Endothelial cell of umbilical vein (primary cell): ENCODE data around the gene TRIM17. TPM values are rescaled to one million over a fixed set of nuclear protein-coding genes. Genes with fewer than 3 reads are reported as not detected.

Experiments
- BruUV-seq: library from RNA; stranded (reverse); fragments of 400-500 nt; replicated peaks from 2 replicates; lab custom pipeline; 2021; lab: Mats Ljungman, UMichigan
- CTCF ChIA-PET: fragments of 300-600, 350-600 bp; sonication (Branson Sonifier 250); formaldehyde crosslinking; loops from one replicate; lab custom pipeline; 2021; ENCODE audit warnings: antibody characterized with exemption, inconsistent platforms; lab: Charles Lee
- POLR2A ChIA-PET: fragments of 300-600, 350-600 bp; sonication (Branson Sonifier 250); formaldehyde crosslinking; loops from one replicate; lab custom pipeline; 2021; ENCODE audit warnings: antibody characterized with exemption, inconsistent platforms; lab: Charles Lee
- DNase-seq: peaks from one replicate; pipeline ENCODE4 v3.0.0-alpha.2; 2011; ENCODE audit warnings: low read depth, low spot score
- FAIRE-seq: peaks from 2 replicates; lab custom pipeline; 2011; peaks lifted over from hg19 to GRCh38; lab: Jason Lieb, UNC
- H2AFZ ChIP-seq: 2 replicates; pipeline ENCODE4 v1.6.0; 2012; ENCODE audit warnings: low read depth, low read length, control low read depth, inconsistent platforms
- H3K27ac ChIP-seq: 2 replicates; pipeline ENCODE4 v1.5.1; 2011; ENCODE audit warnings: low read depth, mild to moderate bottlenecking, control low read depth, low read length, moderate library complexity; ENCODE audit not compliant: insufficient read depth
- H3K27me3 ChIP-seq, 2 experiments: 2 replicates each; pipeline versions ENCODE4 v1.6.0 to v1.6.1; 2011; ENCODE audit warnings: low read length in 2 of 2, mixed read lengths in 1 of 2; ENCODE audit not compliant: control insufficient read depth in 2 of 2, insufficient read depth in 2 of 2
- H3K36me3 ChIP-seq, 2 experiments: 2 replicates in 1 of 2; 3 replicates in 1 of 2; pipeline ENCODE4 v1.5.1; 2011; ENCODE audit warnings: low read length in 2 of 2, mild to moderate bottlenecking in 1 of 2, moderate library complexity in 1 of 2; ENCODE audit not compliant: control insufficient read depth in 2 of 2, insufficient read depth in 2 of 2; ENCODE audit errors: extremely low read depth in 1 of 2
- H3K4me1 ChIP-seq: 3 replicates; pipeline ENCODE4 v1.5.1; 2011; ENCODE audit warnings: mild to moderate bottlenecking, low read length; ENCODE audit not compliant: control insufficient read depth, insufficient read depth; ENCODE audit errors: extremely low read depth
- H3K4me2 ChIP-seq: 2 replicates; pipeline ENCODE4 v1.6.1; 2011; ENCODE audit warnings: low read length, control low read depth, mixed read lengths; ENCODE audit not compliant: insufficient read depth
- H3K4me3 ChIP-seq, 3 experiments: fragments of 200-600 bp in 1 of 3; sonication (generic), shearing (Covaris generic) in 1 of 3; replicated peaks in 1 of 3; 2 replicates each; pipeline ENCODE4 v1.5.1; 2011 to 2016; ENCODE audit warnings: control low read depth in 3 of 3, low read length in 3 of 3, mild to moderate bottlenecking in 2 of 3, inconsistent platforms in 1 of 3, low read depth in 1 of 3, moderate library complexity in 1 of 3; ENCODE audit not compliant: insufficient read depth in 1 of 3
- H3K79me2 ChIP-seq: 2 replicates; pipeline ENCODE4 v1.6.0; 2012; ENCODE audit warnings: low read length, inconsistent platforms; ENCODE audit not compliant: control insufficient read depth, insufficient read depth
- H3K9ac ChIP-seq: replicated peaks from 2 replicates; pipeline ENCODE3; 2011; ENCODE audit warnings: low read length, control low read depth; ENCODE audit not compliant: insufficient read depth; ENCODE audit errors: extremely low read depth
- H3K9me1 ChIP-seq: replicated peaks from 3 replicates; pipeline ENCODE4 v1.6.0; 2011; ENCODE audit warnings: mild to moderate bottlenecking, low read length; ENCODE audit not compliant: control insufficient read depth, insufficient read depth; ENCODE audit errors: extremely low read depth
- H3K9me3 ChIP-seq: replicated peaks from 2 replicates; pipeline ENCODE4 v1.5.1; 2012; ENCODE audit warnings: low read length, inconsistent platforms; ENCODE audit not compliant: control insufficient read depth, insufficient read depth
- H4K20me1 ChIP-seq: replicated peaks from 2 replicates; pipeline ENCODE3; 2011; ENCODE audit warnings: mild to moderate bottlenecking, low read length; ENCODE audit not compliant: control insufficient read depth, insufficient read depth; ENCODE audit errors: extremely low read depth
- EZH2 ChIP-seq: IDR thresholded peaks from 2 replicates; pipeline ENCODE4 v1.6.1; 2012; ENCODE audit warnings: borderline replicate concordance, low read depth, mild to moderate bottlenecking, moderate library complexity, low read length, inconsistent platforms; ENCODE audit not compliant: severe bottlenecking
- FOS ChIP-seq: IDR thresholded peaks from 2 replicates; pipeline ENCODE4 v1.6.1; 2011; ENCODE audit warnings: mild to moderate bottlenecking, low read length, moderate library complexity, borderline replicate concordance; ENCODE audit not compliant: insufficient read depth
- GATA2 ChIP-seq: IDR thresholded peaks from 2 replicates; pipeline ENCODE4 v1.7.0; 2011; ENCODE audit warnings: low read depth, mild to moderate bottlenecking, moderate library complexity, mixed read lengths, low read length; ENCODE audit not compliant: insufficient read length, insufficient read depth
- JUN ChIP-seq: IDR thresholded peaks from 2 replicates; pipeline ENCODE4 v1.6.1; 2011; ENCODE audit warnings: borderline replicate concordance, low read depth; ENCODE audit not compliant: insufficient read length, insufficient read depth
- MYC ChIP-seq: IDR thresholded peaks from one replicate; pipeline ENCODE4 v1.6.1; 2011; ENCODE audit warnings: mild to moderate bottlenecking, low read depth, low read length
- POLR2A ChIP-seq: IDR thresholded peaks from 2 replicates; pipeline ENCODE4 v1.6.1; 2012; ENCODE audit warnings: low read depth, mild to moderate bottlenecking, control low read depth, low read length
- POLR2AphosphoS5 ChIP-seq: IDR thresholded peaks from 2 replicates; pipeline ENCODE4 v1.6.1; 2012; ENCODE audit warnings: low read depth, mild to moderate bottlenecking, control low read depth, low read length, moderate library complexity; ENCODE audit not compliant: insufficient read depth
- dilution Hi-C: fragments of 300-500 bp; cut with MboI; formaldehyde crosslinking; loops from one replicate; pipeline ENCODE4 v1.15.0; 2019; ENCODE audit warnings: low sequenced_read_pairs; ENCODE audit not compliant: extremely low pct_ligation_motif_present
- intact Hi-C: fragments of 100-400 bp; cut with micrococcal nuclease; formaldehyde crosslinking; loops from one replicate; pipeline ENCODE4 v1.10.0; 2022
- polyA plus RNA-seq, 4 experiments: library from polyadenylated mRNA; depleted of rRNA in 3 of 4; stranded (reverse) in 3 of 4; unstranded in 1 of 4; fragments of >200 nt; gene quantifications; 2 replicates each; pipeline versions ENCODE4 v1.2.1 to v1.2.3, GENCODE V29; 2011 to 2012; ENCODE audit warnings: missing spikeins in 1 of 4
- total RNA-seq: library from RNA; stranded (reverse); gene quantifications from 2 replicates; pipeline ENCODE4 v1.2.3, GENCODE V29; 2021
- TF ChIP-seq, protein P1 (sequence below): IDR thresholded peaks from 2 replicates; pipeline ENCODE4 v1.6.1; 2011; ENCODE audit not compliant: insufficient read depth, insufficient read length
- TF ChIP-seq, protein P2 (sequence below), 2 donors: IDR thresholded peaks; 1 replicate in 1 of 2; 2 replicates in 1 of 2; pipeline ENCODE4 v1.5.1; 2011; ENCODE audit warnings: low read length in 2 of 2, mild to moderate bottlenecking in 2 of 2, moderate library complexity in 2 of 2, control low read depth in 1 of 2, inconsistent platforms in 1 of 2, low read depth in 1 of 2; ENCODE audit not compliant: insufficient read depth in 1 of 2; ENCODE audit errors: extremely low read depth in 1 of 2

TRIM17 gene
- total and polyA plus RNA-seq, 2 donors (not counting 3 experiments of a cell fraction or from before 2014, with no cell fraction given) = not detected

DNA sequence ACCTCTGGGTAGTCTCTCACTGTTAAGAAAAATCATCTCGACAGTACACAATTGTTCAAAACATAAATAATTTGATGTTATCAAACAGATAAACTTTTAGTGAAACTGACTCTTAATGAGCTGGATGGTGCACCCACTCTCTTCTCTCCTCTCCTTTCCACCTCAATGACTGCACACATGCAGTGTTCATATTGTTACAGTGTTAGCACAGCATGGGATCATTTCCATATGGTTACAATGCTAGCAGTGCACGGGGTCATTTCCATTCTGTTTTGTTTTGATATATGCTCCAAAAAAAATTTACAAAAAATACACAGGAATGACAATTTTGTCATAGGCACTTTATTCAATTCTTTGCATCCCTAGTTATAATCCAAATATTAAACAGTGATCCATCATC is 44.2 kb upstream of the TRIM17 start:
- no TSS peak for BruUV-seq
- ChIA-PET CTCF (interaction anchor here (0.6 to 5.1 kb wide), 4 partner anchors 8 to 27 kb away, joined by 3 to 36 read pairs (median 18); partner anchors contain the start of gene RNF187), POLR2A (no interaction called here)
- DNase-seq = no peak
- no peak overlapping the region for H3K9ac ChIP-seq
- peaks cover 22% of the 10 kb centered on the region for H3K4me1 ChIP-seq
- H3K79me2 ChIP-seq = no peaks in the 10 kb centered on the region
- peaks cover 22 to 42% of the 10 kb centered on the region in 2 experiments for H3K27me3 ChIP-seq
- no peak overlapping the region for H3K27ac ChIP-seq
- no peak overlapping the region for H2AFZ ChIP-seq
- no peak for FAIRE-seq
- no peak overlapping the region for H3K4me3 ChIP-seq
- no peak overlapping the region for H3K4me2 ChIP-seq
- no peaks in the 10 kb centered on the region for H3K36me3 ChIP-seq
- H3K9me3 ChIP-seq = no peaks in the 10 kb centered on the region
- intact Hi-C loops = no loop called here
- H4K20me1 ChIP-seq = no peaks in the 10 kb centered on the region
- dilution Hi-C loops = no loop called here
- no peaks in the 10 kb centered on the region for H3K9me1 ChIP-seq
- TF ChIP-seq FOS (no peak), EZH2 (no peak), MYC (no peak), GATA2 (no peak), POLR2A (no peak), JUN (no peak), POLR2AphosphoS5 (no peak)
- TF ChIP-seq, protein P1, sequence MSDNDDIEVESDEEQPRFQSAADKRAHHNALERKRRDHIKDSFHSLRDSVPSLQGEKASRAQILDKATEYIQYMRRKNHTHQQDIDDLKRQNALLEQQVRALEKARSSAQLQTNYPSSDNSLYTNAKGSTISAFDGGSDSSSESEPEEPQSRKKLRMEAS = no peak
- TF ChIP-seq, protein P2, sequence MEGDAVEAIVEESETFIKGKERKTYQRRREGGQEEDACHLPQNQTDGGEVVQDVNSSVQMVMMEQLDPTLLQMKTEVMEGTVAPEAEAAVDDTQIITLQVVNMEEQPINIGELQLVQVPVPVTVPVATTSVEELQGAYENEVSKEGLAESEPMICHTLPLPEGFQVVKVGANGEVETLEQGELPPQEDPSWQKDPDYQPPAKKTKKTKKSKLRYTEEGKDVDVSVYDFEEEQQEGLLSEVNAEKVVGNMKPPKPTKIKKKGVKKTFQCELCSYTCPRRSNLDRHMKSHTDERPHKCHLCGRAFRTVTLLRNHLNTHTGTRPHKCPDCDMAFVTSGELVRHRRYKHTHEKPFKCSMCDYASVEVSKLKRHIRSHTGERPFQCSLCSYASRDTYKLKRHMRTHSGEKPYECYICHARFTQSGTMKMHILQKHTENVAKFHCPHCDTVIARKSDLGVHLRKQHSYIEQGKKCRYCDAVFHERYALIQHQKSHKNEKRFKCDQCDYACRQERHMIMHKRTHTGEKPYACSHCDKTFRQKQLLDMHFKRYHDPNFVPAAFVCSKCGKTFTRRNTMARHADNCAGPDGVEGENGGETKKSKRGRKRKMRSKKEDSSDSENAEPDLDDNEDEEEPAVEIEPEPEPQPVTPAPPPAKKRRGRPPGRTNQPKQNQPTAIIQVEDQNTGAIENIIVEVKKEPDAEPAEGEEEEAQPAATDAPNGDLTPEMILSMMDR (IDR thresholded peaks at IDR 0.05; ENCODE audit: extremely low read depth in 1 of 2, insufficient read depth in 1 of 2, low read depth in 1 of 2, low read length in 2 of 2) = no peak
